ENCODE data around the gene DLEC1.

GRCh38 chr3:38051131-38051530, 12.1 kb downstream of the DLEC1 start:
- TF ChIP-seq CTCF (IDR thresholded peaks at IDR 0.05), result no peak
- TF ChIP-seq POLR2A (IDR thresholded peaks at IDR 0.05), result no peak
